GM21619 (cell line): Measurements from ENCODE around the gene RBP3.

Experiments
- ATAC-seq: cut with Tn5 transposase; IDR thresholded peaks from one replicate; pipeline ENCODE4 v1.9.1; 2021; ENCODE audit not compliant: unreplicated experiment

Gene RBP3

GRCh38 chr10:47396311-47396717 is 48.2 kb downstream of the RBP3 start:
- ATAC-seq, result no peak

GRCh38 chr10:47397256-47397655 is 49.1 kb downstream of the RBP3 start:
- no peak for ATAC-seq

GRCh38 chr10:47400251-47400650 is 52.1 kb downstream of the RBP3 start:
- no peak for ATAC-seq

GRCh38 chr10:47400786-47401185 is 52.6 kb downstream of the RBP3 start:
- no peak for ATAC-seq

DNA sequence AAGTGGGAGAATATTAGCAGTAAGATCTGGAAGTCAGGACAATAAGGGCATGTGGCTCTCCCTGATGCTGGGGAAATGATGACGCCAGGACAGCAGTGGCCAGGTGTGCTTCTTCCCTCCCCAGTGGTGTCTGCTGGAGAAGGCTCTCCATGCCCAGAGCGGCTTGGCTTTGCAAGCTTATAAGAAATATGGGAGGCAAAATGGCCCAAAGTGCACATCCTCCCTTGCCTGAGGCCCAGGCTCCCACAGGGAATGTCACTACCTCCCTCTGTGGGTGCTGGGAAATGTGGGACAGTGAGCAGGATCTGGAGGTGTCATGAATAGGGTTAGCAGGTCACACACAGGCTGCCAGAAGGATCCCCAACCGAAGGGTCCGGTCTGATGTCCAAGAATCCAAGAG is 53.0 kb downstream of the RBP3 start:
- ATAC-seq, result no peak

GRCh38 chr10:47401874-47402640 is 53.9 kb downstream of the RBP3 start:
- no peak for ATAC-seq

- ATAC-seq, result no peak
Observed at GRCh38 chr10:47402641-47403301, 54.6 kb downstream of the RBP3 start.

- no peak for ATAC-seq
Observed at GRCh38 chr10:47403446-47404318, 55.5 kb downstream of the RBP3 start.

GRCh38 chr10:47404446-47404845 is 56.3 kb downstream of the RBP3 start:
- ATAC-seq, result no peak

GRCh38 chr10:47404937-47405336 is 56.8 kb downstream of the RBP3 start:
- no peak for ATAC-seq

- no peak for ATAC-seq
Observed at GRCh38 chr10:47405857-47406547, 57.8 kb downstream of the RBP3 start.

GRCh38 chr10:47406548-47406869 is 58.3 kb downstream of the RBP3 start:
- ATAC-seq, result no peak

DNA sequence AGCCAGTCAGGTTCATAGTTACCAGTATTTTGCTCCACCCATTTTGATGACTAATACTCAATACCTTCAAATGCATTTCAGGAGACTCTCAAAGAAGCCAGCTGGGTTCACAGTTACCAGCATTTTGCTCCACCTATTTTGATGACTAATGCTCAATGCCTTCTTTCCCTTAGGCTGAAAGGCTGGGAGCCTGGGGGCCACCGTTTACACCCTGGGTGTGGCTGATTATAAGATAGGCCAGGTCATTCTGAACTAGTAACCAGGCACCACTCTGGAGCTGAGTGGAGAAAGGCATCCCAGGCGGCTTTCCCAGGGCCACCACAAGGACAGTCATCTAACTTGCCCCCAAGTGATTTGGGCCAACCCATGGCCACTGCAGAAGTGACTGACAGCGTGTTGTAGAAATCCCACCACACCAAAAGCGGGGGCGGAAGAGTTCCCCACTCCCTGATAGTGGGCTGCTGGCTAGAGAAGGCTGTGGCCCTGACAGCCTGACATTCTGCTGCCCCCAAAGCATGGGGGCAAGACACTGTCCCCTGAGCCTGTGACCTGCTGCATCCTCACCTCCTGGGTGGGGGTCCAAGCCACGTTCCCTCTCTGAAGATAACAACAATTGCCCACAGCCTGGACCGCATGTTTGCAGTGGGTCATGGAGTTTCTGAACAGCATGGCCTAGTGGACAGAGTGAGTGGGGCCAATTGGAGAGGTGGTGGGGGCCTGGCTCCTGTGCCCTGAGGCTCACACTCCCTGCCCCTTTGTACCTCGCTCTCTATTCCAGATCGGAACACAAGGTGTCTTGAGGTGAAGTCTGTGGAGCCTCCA is 58.9 kb downstream of the RBP3 start:
- ATAC-seq, result no peak
